Right lobe of liver (tissue), 6 donors: Measurements from ENCODE around the gene MAP7D1. TPM values are rescaled to one million over a fixed set of nuclear protein-coding genes. Genes with fewer than 3 reads are reported as not detected.
A peak's percentile ranks its signal among the peaks of the same experiment; 100 is the strongest.

ENCODE experiments used
- ATAC-seq, 4 donors: fragments of 200-7000 bp; cut with Tn5 transposase; one replicate each; pipeline ENCODE4 v1.9.1; 2020; ENCODE audit warnings: mild to moderate bottlenecking in 4 of 4, moderate library complexity in 4 of 4
- DNase-seq, 3 donors: peaks; one replicate each; pipeline ENCODE4 v3.0.0-alpha.2; 2020
- H3K27ac ChIP-seq, 3 donors: fragments of 200-600 bp; one replicate each; pipeline ENCODE4 v1.8.0; 2022
- H3K27me3 ChIP-seq, 2 donors: fragments of 200-600 bp; one replicate each; pipeline ENCODE4 v1.8.0; 2022
- H3K36me3 ChIP-seq, 4 donors: fragments of 200-600 bp; sonication (generic) in 1 of 4; one replicate each; pipeline versions ENCODE4 v1.5.1 to v1.8.0; 2017 to 2022; ENCODE audit warnings: control low read depth in 1 of 4
- H3K4me1 ChIP-seq, 4 donors: fragments of 200-600 bp; sonication (generic) in 1 of 4; one replicate each; pipeline versions ENCODE4 v1.5.1 to v1.8.0; 2017 to 2022; ENCODE audit warnings: control low read depth in 1 of 4
- H3K4me3 ChIP-seq, 3 donors: fragments of 200-600 bp; one replicate each; pipeline ENCODE4 v1.8.0; 2022
- H3K9me3 ChIP-seq, 4 donors: fragments of 200-600 bp; sonication (generic) in 1 of 4; one replicate each; pipeline versions ENCODE4 v1.5.1 to v1.8.0; 2017 to 2022; ENCODE audit warnings: control low read depth in 1 of 4
- CTCF ChIP-seq, 4 donors: fragments of 200-600 bp in 3 of 4; fragments of 450-650 bp in 1 of 4; IDR thresholded peaks; one replicate each; pipeline versions ENCODE4 v1.5.1 to v1.8.0; 2016 to 2022; ENCODE audit warnings: antibody characterized with exemption in 4 of 4, mild to moderate bottlenecking in 2 of 4
- POLR2A ChIP-seq: fragments of 450-650 bp; IDR thresholded peaks from one replicate; pipeline ENCODE4 v1.6.1; 2017; ENCODE audit warnings: antibody characterized with exemption, mild to moderate bottlenecking
- WGBS: methylation state at CpG from one replicate; pipeline ENCODE4 v1.1.6; 2018; ENCODE audit warnings: low coverage, low lambda C conversion rate; ENCODE audit not compliant: insufficient coverage; ENCODE audit errors: missing lambda C conversion rate; 5-methylcytosine and 5-hydroxymethylcytosine counted together
- intact Hi-C, 2 donors: fragments of 100-400 bp; cut with DNase I; formaldehyde crosslinking; loops; one replicate each; pipeline versions ENCODE4 v1.11.2 to v1.14.1; 2022
- long read RNA-seq: library from polyadenylated mRNA; unstranded; transcript quantifications from one replicate; pipeline ENCODE4 v2.0.0, GENCODE V29; 2019
- total RNA-seq, 6 experiments: library from RNA; depleted of rRNA in 2 of 6; stranded (reverse); fragments of >200 nt in 2 of 6; fragmentation: NEBNext Ultra II Directional in 3 of 6; extraction: Animal tissue kit (Norgen Biotek cat#: 25700) in 3 of 6; gene quantifications; one replicate each; pipeline versions ENCODE4 v1.1.0 to v1.2.4, GENCODE V29; 2016 to 2023
- donor health status: DM: no; HTN: yes; CAD: no.
- donor health status: DM: no; HTN: no; CAD: no.
- donor health status: DM: no; HTN: no; CAD: no.
- donor health status: DM: no; HTN: yes; CAD: no.
- donor health status: DM: no; HTN: yes; CAD: no.

The MAP7D1 gene
- 10 to 100 TPM; 10.2 to 28.2 (median 15.8) TPM for total RNA-seq
- long read RNA-seq, partial matches to known transcripts, result 2 of 3 reads
- long read RNA-seq, other reads (novel, unspliced or antisense), result 1 of 3 reads

- DNase-seq (peak; percentile 89 to 93 (median 91)), ATAC-seq (peak; percentile 72 to 82 (median 74))
- intact Hi-C loops, result no loop called here
- Histone ChIP-seq H3K27ac (peak within 1 kb of the TSS; percentile 95 to 99 (median 99)), H3K4me1 (peaks cover 0 to 26% (median 4%) of the 10 kb centered on the region in 4 donors), H3K27me3 (no peaks in the 10 kb centered on the region), H3K36me3 (no peaks in the 10 kb centered on the region), H3K4me3 (peak within 1 kb of the TSS; percentile 86 to 99 (median 94)), H3K9me3 (no peaks in the 10 kb centered on the region)
- 0% methylated on average over 6 of the region's 88 CpGs for WGBS
- TF ChIP-seq CTCF (IDR thresholded peaks at IDR 0.05) (no peak), POLR2A (peak; percentile 67)
Measured at GRCh38 chr1:36155408-36156328, at the start of gene MAP7D1. TSS of gene MAP7D1 (plus strand) at chr1:36156160. CDS start at chr1:36156418, 258 bp downstream.

GRCh38 chr1:36106269-36106668, 49.7 kb upstream of the MAP7D1 start:
- WGBS, result 42% methylated on average over 3 of the region's 5 CpGs
- TF ChIP-seq CTCF (IDR thresholded peaks at IDR 0.05) (no peak), POLR2A (no peak)
- no peak for DNase-seq

GRCh38 chr1:36107394-36107793, 48.6 kb upstream of the MAP7D1 start:
- H3K9me3 ChIP-seq, result no peaks in the 10 kb centered on the region
- no peaks in the 10 kb centered on the region for H3K27me3 ChIP-seq
- intact Hi-C loops, result no loop called here
- no peaks in the 10 kb centered on the region for H3K4me1 ChIP-seq
- no peak overlapping the region for H3K4me3 ChIP-seq
- ATAC-seq (peak in 1 of 4 donors; percentile 24), DNase-seq (no peak)
- 54% methylated on average over 2 of the region's 9 CpGs for WGBS
- no peak overlapping the region for H3K27ac ChIP-seq
- H3K36me3 ChIP-seq, result no peaks in the 10 kb centered on the region
- no peak for TF ChIP-seq CTCF (IDR thresholded peaks at IDR 0.05)
- no peak for TF ChIP-seq POLR2A

More at GRCh38 chr1:36106269-36106668, 49.7 kb upstream of the MAP7D1 start:
- Histone ChIP-seq H3K9me3 (no peaks in the 10 kb centered on the region), H3K4me3 (no peak overlapping the region), H3K4me1 (no peaks in the 10 kb centered on the region), H3K27ac (no peak overlapping the region), H3K36me3 (no peaks in the 10 kb centered on the region), H3K27me3 (no peaks in the 10 kb centered on the region)
- intact Hi-C loops, result no loop called here
- ATAC-seq, result no peak

GRCh38 chr1:36108314-36108713, 47.6 kb upstream of the MAP7D1 start:
- no peak overlapping the region for H3K27ac ChIP-seq
- no peak for ATAC-seq

More at GRCh38 chr1:36108314-36108713, 47.6 kb upstream of the MAP7D1 start:
- Histone ChIP-seq H3K36me3 (no peaks in the 10 kb centered on the region), H3K4me1 (no peaks in the 10 kb centered on the region), H3K4me3 (no peak overlapping the region), H3K9me3 (no peaks in the 10 kb centered on the region), H3K27me3 (no peaks in the 10 kb centered on the region)
- 80% methylated on average over 1 of the region's 14 CpGs for WGBS
- intact Hi-C loops, result no loop called here
- no peak for DNase-seq
- TF ChIP-seq CTCF (IDR thresholded peaks at IDR 0.05), result no peak
- no peak for TF ChIP-seq POLR2A
